ENCODE measurements around the gene ALG6. TPM values are rescaled to one million over a fixed set of nuclear protein-coding genes. Genes with fewer than 3 reads are reported as not detected.
A peak's percentile ranks its signal among the peaks of the same experiment; 100 is the strongest.

Gene ALG6
- total and polyA plus RNA-seq, 2 of the 13 experiments (the other 11 are each of a cell fraction or from before 2014, with no cell fraction given) = 6.8 to 8.1 TPM

GRCh38 chr1:63381741-63382140 is 14.3 kb downstream of the ALG6 start:
- Histone ChIP-seq H3K27ac (ENCODE audit: extremely low read length, insufficient read depth, low read length) (no peak overlapping the region), H3K9me3 (ENCODE audit: low read length) (no peaks in the 10 kb centered on the region), H2AFZ (ENCODE audit: low read length) (no peak overlapping the region), H3K79me2 (ENCODE audit: insufficient read depth, low read length) (no peaks in the 10 kb centered on the region), H3K4me1 (ENCODE audit: insufficient read depth, low read length) (no peaks in the 10 kb centered on the region), H3K4me3 (replicated peaks in 1 of 3; ENCODE audit: insufficient read depth in 1 of 3, low read depth in 2 of 3, low read length in 3 of 3) (no peak overlapping the region), H3K4me2 (ENCODE audit: low read depth, low read length) (no peak overlapping the region), H4K20me1 (ENCODE audit: insufficient read depth, low read length) (no peaks in the 10 kb centered on the region), H3K9ac (ENCODE audit: insufficient read depth, low read depth, low read length) (no peak overlapping the region), H3K36me3 (replicated peaks in 1 of 2; ENCODE audit: control insufficient read depth in 1 of 2, insufficient read depth in 2 of 2, low read length in 2 of 2) (no peaks in the 10 kb centered on the region), H3K27me3 (ENCODE audit: control insufficient read depth in 1 of 2, insufficient read depth in 2 of 2, low read length in 2 of 2) (no peaks in the 10 kb centered on the region)
- in situ Hi-C loops (cut with HindIII; ENCODE audit: extremely low pct_ligation_motif_present, low pct_unique_long_range_greater_than_20kb) (no loop called here), intact Hi-C loops (cut with micrococcal nuclease; ENCODE audit: unreplicated experiment) (no loop called here)
- FAIRE-seq (no peak), ATAC-seq (no peak), DNase-seq (ENCODE audit: low spot score) (no peak)
- WGBS (ENCODE audit: low lambda C conversion rate) = 96% methylated on average over 1 of the region's 1 CpG
- CTCF ChIA-PET (ENCODE audit: low intra/inter-chr PET ratio, low total read pairs) = no interaction called here
- TF ChIP-seq HNRNPK (IDR thresholded peaks at IDR 0.05; ENCODE audit: low read depth, low read length, poor library complexity, severe bottlenecking) = peak; percentile 73
- no peak for TF ChIP-seq ZNF224 (CRISPR knock-in tag; IDR thresholded peaks at IDR 0.05)
- TF ChIP-seq ZBTB34 (CRISPR knock-in tag; IDR thresholded peaks at IDR 0.05) = no peak
- POLR2A ChIA-PET = no interaction called here
- no TSS peak for BruUV-seq (replicated peaks)

GRCh38 chr1:63401945-63402344 is 34.5 kb downstream of the ALG6 start:
- Histone ChIP-seq H3K27me3 (ENCODE audit: control insufficient read depth in 1 of 2, insufficient read depth in 2 of 2, low read length in 2 of 2) (no peaks in the 10 kb centered on the region), H3K4me3 (replicated peaks in 1 of 3; ENCODE audit: insufficient read depth in 1 of 3, low read depth in 2 of 3, low read length in 3 of 3) (no peak overlapping the region), H2AFZ (ENCODE audit: low read length) (no peak overlapping the region), H4K20me1 (ENCODE audit: insufficient read depth, low read length) (no peaks in the 10 kb centered on the region), H3K79me2 (ENCODE audit: insufficient read depth, low read length) (no peaks in the 10 kb centered on the region), H3K4me1 (ENCODE audit: insufficient read depth, low read length) (no peaks in the 10 kb centered on the region), H3K9ac (ENCODE audit: insufficient read depth, low read depth, low read length) (no peak overlapping the region), H3K36me3 (replicated peaks in 1 of 2; ENCODE audit: control insufficient read depth in 1 of 2, insufficient read depth in 2 of 2, low read length in 2 of 2) (no peaks in the 10 kb centered on the region; a peak in 1 of 5 replicates), H3K9me3 (ENCODE audit: low read length) (no peaks in the 10 kb centered on the region), H3K27ac (ENCODE audit: extremely low read length, insufficient read depth, low read length) (no peak overlapping the region), H3K4me2 (ENCODE audit: low read depth, low read length) (no peak overlapping the region)
- ChIA-PET POLR2A (no interaction called here), CTCF (ENCODE audit: low intra/inter-chr PET ratio, low total read pairs) (no interaction called here)
- in situ Hi-C loops (cut with HindIII; ENCODE audit: extremely low pct_ligation_motif_present, low pct_unique_long_range_greater_than_20kb) (no loop called here), intact Hi-C loops (cut with micrococcal nuclease; ENCODE audit: unreplicated experiment) (no loop called here)
- DNase-seq (ENCODE audit: low spot score) (no peak), FAIRE-seq (no peak), ATAC-seq (no peak)
- no TSS peak for BruUV-seq (replicated peaks)
- WGBS (ENCODE audit: low lambda C conversion rate) = 89% methylated on average over 4 of the region's 4 CpGs
- TF ChIP-seq GTF3A (CRISPR knock-in tag; conservative IDR thresholded peaks at IDR 0.05) (no peak), BATF2 (CRISPR knock-in tag; IDR thresholded peaks at IDR 0.05) (no peak), HMG20A (CRISPR knock-in tag; IDR thresholded peaks at IDR 0.05; ENCODE audit: borderline replicate concordance) (no peak), ZNF274 (CRISPR knock-in tag; IDR thresholded peaks at IDR 0.05) (no peak), ATF1 (CRISPR knock-in tag; IDR thresholded peaks at IDR 0.05) (no peak)
